Heart left ventricle (tissue), 16 donors: ENCODE data around the gene ARMC6. TPM values are rescaled to one million over a fixed set of nuclear protein-coding genes. Genes with fewer than 3 reads are reported as not detected.
A peak's percentile ranks its signal among the peaks of the same experiment; 100 is the strongest.

Source experiments
- ATAC-seq, 4 donors: fragments of 200-7000 bp; cut with Tn5 transposase; one replicate each; pipeline ENCODE4 v1.9.1; 2020 to 2022; ENCODE audit warnings: moderate library complexity in 4 of 4, mild to moderate bottlenecking in 3 of 4, moderate number of reproducible peaks in 1 of 4
- DNase-seq, 5 donors: peaks; one replicate each; pipeline ENCODE4 v3.0.0-alpha.2; 2020
- H3K27ac ChIP-seq, 12 donors: fragments of 200-600 bp; sonication (generic) in 4 of 12; one replicate each; pipeline versions ENCODE4 v1.5.0 to v1.8.0; 2016 to 2022; ENCODE audit warnings: mild to moderate bottlenecking in 2 of 12
- H3K27me3 ChIP-seq, 9 donors: fragments of 200-600 bp; sonication (generic) in 2 of 9; one replicate each; pipeline versions ENCODE4 v1.5.1 to v1.8.0; 2016 to 2022; ENCODE audit warnings: mild to moderate bottlenecking in 3 of 9
- H3K36me3 ChIP-seq, 9 donors: fragments of 200-600 bp; sonication (generic) in 2 of 9; one replicate each; pipeline versions ENCODE4 v1.5.0 to v1.8.0; 2018 to 2022; ENCODE audit warnings: mild to moderate bottlenecking in 2 of 9
- H3K4me1 ChIP-seq, 12 donors: fragments of 200-600 bp; sonication (generic) in 4 of 12; one replicate each; pipeline versions ENCODE4 v1.5.0 to v1.8.0; 2016 to 2022; ENCODE audit warnings: mild to moderate bottlenecking in 3 of 12
- H3K4me3 ChIP-seq, 12 donors: fragments of 200-600 bp; sonication (generic) in 4 of 12; one replicate each; pipeline versions ENCODE4 v1.5.0 to v1.8.0; 2017 to 2022; ENCODE audit warnings: mild to moderate bottlenecking in 9 of 12, moderate library complexity in 4 of 12
- H3K9me3 ChIP-seq, 12 donors: fragments of 200-600 bp; sonication (generic) in 4 of 12; one replicate each; pipeline versions ENCODE4 v1.5.0 to v1.8.0; 2016 to 2022; ENCODE audit warnings: mild to moderate bottlenecking in 1 of 12
- CTCF ChIP-seq, 12 donors: fragments of 200-600 bp; sonication (generic) in 4 of 12; IDR thresholded peaks; one replicate each; pipeline versions ENCODE4 v1.5.0 to v1.8.0; 2018 to 2022; ENCODE audit warnings: antibody characterized with exemption in 12 of 12, mild to moderate bottlenecking in 5 of 12
- POLR2A ChIP-seq, 2 donors: fragments of 450-650 bp; IDR thresholded peaks; one replicate each; pipeline ENCODE4 v1.6.1; 2017; ENCODE audit warnings: antibody characterized with exemption in 2 of 2, mild to moderate bottlenecking in 2 of 2, moderate library complexity in 2 of 2
- WGBS, 4 donors: extraction: QIAGEN DNeasy Blood & Tissue Kit in 2 of 4; methylation state at CpG; one replicate each; pipeline versions ENCODE4 v1.1.5 to v1.1.7; 2013 to 2018; 5-methylcytosine and 5-hydroxymethylcytosine counted together
- intact Hi-C, 10 donors: fragments of 100-400 bp; cut with DNase I; formaldehyde crosslinking; loops; one replicate each; pipeline versions ENCODE4 v1.11.1 to v1.14.2; 2022
- polyA plus RNA-seq, 2 donors: library from polyadenylated mRNA; stranded (reverse); fragments of 200-250 nt; gene quantifications; one replicate each; pipeline ENCODE4 v1.2.3, GENCODE V29; 2013
- total RNA-seq, 9 donors: library from RNA; depleted of rRNA in 2 of 9; stranded (reverse); fragments of >200 nt in 2 of 9; fragmentation: NEBNext Ultra II Directional in 3 of 9; extraction: Animal tissue kit (Norgen Biotek cat#: 25700) in 3 of 9; gene quantifications; one replicate each; pipeline versions ENCODE4 v1.1.0 to v1.2.4, GENCODE V29; 2016 to 2023
- donor health status: ischemic (EF 13 %, LVEDD 7.1; RV severe dilation, severe dysfunction).
- donor health status: healthy with polysubstance abuse.
- donor health status: DM: no; HTN: yes; CAD: no.
- donor health status: DM: no; HTN: no; CAD: no.
- donor health status: ischemic (EF 25% LVEDD 6.9; RV normal size, moderate dysfunction).
- donor health status: ischemic (EF 25% LVEDD 5.7; RV mildly dilated, moderate dysfunction).
- donor health status: healthy.
- donor health status: DM: yes; HTN: yes; CAD: no.
- donor health status: ischemic (EF 35%, LVEDD 5.7; RV mildly dilated, moderate dysfunction).
- donor health status: nonischemic (EF 11% LVEDD 7.7; RV severe dilation, severe dysfunction).
- donor health status: DM: yes; HTN: yes; CAD: no.
- donor health status: PGD.
- donor health status: ischemic (EF 29% LVEDD 5.4; RV normal size, mild dysfunction).
- donor health status: nonischemic (EF 23%, LVEDD 6.1; RV moderate dilation, normal function).

The ARMC6 gene
- total and polyA plus RNA-seq, 11 donors: 9.9 to 24.7 (median 18.0) TPM

- no peak for DNase-seq
- Histone ChIP-seq H3K27me3 (no peaks in the 10 kb centered on the region), H3K4me3 (no peak overlapping the region), H3K4me1 (peaks cover 0 to 45% (median 33%) of the 10 kb centered on the region in 12 donors), H3K27ac (peak overlapping the region in 10 of 12 donors; percentile 1 to 68 (median 42)), H3K36me3 (peaks cover 0 to 2% (median 0%) of the 10 kb centered on the region in 9 donors), H3K9me3 (no peaks in the 10 kb centered on the region)
- ATAC-seq: no peak
- TF ChIP-seq CTCF (IDR thresholded peaks at IDR 0.05) (no peak), POLR2A (IDR thresholded peaks at IDR 0.05) (no peak)
- WGBS, 4 donors: 69 to 71% (median 70%) methylated on average over 11 of the region's 11 CpGs
- intact Hi-C loops: no loop called here
These were observed 35.6 kb downstream of the ARMC6 start for GRCh38 chr19:19068659-19069654.

GRCh38 chr19:19071897-19072296 lies 38.5 kb downstream of the ARMC6 start:
- DNase-seq (no peak), ATAC-seq (no peak)
- Histone ChIP-seq H3K9me3 (no peaks in the 10 kb centered on the region), H3K27me3 (no peaks in the 10 kb centered on the region), H3K36me3 (peaks cover 0 to 8% (median 2%) of the 10 kb centered on the region in 9 donors), H3K4me3 (no peak overlapping the region), H3K4me1 (peaks cover 0 to 31% (median 19%) of the 10 kb centered on the region in 12 donors), H3K27ac (no peak overlapping the region)
- no peak for TF ChIP-seq POLR2A (IDR thresholded peaks at IDR 0.05)
- TF ChIP-seq CTCF (IDR thresholded peaks at IDR 0.05): no peak
- intact Hi-C loops: no loop called here
- 92 to 97% (median 95%) methylated on average over 8 of the region's 8 CpGs for WGBS, 4 donors

- ATAC-seq: peak in 1 of 4 donors; percentile 9
- no peaks in the 10 kb centered on the region for H3K27me3 ChIP-seq
- no peak for DNase-seq
- TF ChIP-seq CTCF (IDR thresholded peaks at IDR 0.05): no peak
- TF ChIP-seq POLR2A (IDR thresholded peaks at IDR 0.05): no peak
- peaks cover 0 to 10% (median 3%) of the 10 kb centered on the region in 9 donors for H3K36me3 ChIP-seq
- WGBS, 4 donors: 73 to 76% (median 75%) methylated on average over 13 of the region's 13 CpGs
- peaks cover 0 to 11% (median 2%) of the 10 kb centered on the region in 12 donors for H3K4me1 ChIP-seq
- intact Hi-C loops: no loop called here
- H3K4me3 ChIP-seq: no peak overlapping the region
- no peak overlapping the region for H3K27ac ChIP-seq
- no peaks in the 10 kb centered on the region for H3K9me3 ChIP-seq
These were observed 40.9 kb downstream of the ARMC6 start for GRCh38 chr19:19074196-19074882.

- intact Hi-C loops: no loop called here
These were observed 41.7 kb downstream of the ARMC6 start for GRCh38 chr19:19075126-19075525.

More at GRCh38 chr19:19075126-19075525, 41.7 kb downstream of the ARMC6 start:
- no peaks in the 10 kb centered on the region for H3K9me3 ChIP-seq
- no peak overlapping the region for H3K27ac ChIP-seq
- no peak overlapping the region for H3K4me3 ChIP-seq
- H3K4me1 ChIP-seq: peaks cover 0 to 6% (median 0%) of the 10 kb centered on the region in 12 donors
- ATAC-seq (no peak), DNase-seq (no peak)
- H3K27me3 ChIP-seq: no peaks in the 10 kb centered on the region
- no peak for TF ChIP-seq POLR2A (IDR thresholded peaks at IDR 0.05)
- TF ChIP-seq CTCF (IDR thresholded peaks at IDR 0.05): no peak
- 87 to 93% (median 89%) methylated on average over 8 of the region's 8 CpGs for WGBS, 4 donors
- H3K36me3 ChIP-seq: peaks cover 0 to 10% (median 3%) of the 10 kb centered on the region in 9 donors
